Prostate gland (tissue), 2 donors: ENCODE measurements around the gene ADGRG1.
"Not testable (repeated sequence)": the region's sequence is repeated elsewhere in the genome, so short reads cannot be mapped to it uniquely, and the experiment has no call there.

ENCODE experiments used
- POLR2A ChIP-seq: fragments of 450-650 bp; IDR thresholded peaks from one replicate; pipeline ENCODE4 v1.6.1; 2016; ENCODE audit warnings: antibody characterized with exemption, mild to moderate bottlenecking
- TF ChIP-seq, protein P1 (sequence below), 4 experiments: fragments of 200-600 bp in 2 of 4; fragments of 450-650 bp in 2 of 4; sonication (generic) in 2 of 4; IDR thresholded peaks; 1 replicate in 3 of 4; 2 replicates in 1 of 4; pipeline ENCODE4 v1.5.1; 2016 to 2019; ENCODE audit warnings: antibody characterized with exemption in 4 of 4, mild to moderate bottlenecking in 2 of 4, moderate library complexity in 2 of 4

DNA sequence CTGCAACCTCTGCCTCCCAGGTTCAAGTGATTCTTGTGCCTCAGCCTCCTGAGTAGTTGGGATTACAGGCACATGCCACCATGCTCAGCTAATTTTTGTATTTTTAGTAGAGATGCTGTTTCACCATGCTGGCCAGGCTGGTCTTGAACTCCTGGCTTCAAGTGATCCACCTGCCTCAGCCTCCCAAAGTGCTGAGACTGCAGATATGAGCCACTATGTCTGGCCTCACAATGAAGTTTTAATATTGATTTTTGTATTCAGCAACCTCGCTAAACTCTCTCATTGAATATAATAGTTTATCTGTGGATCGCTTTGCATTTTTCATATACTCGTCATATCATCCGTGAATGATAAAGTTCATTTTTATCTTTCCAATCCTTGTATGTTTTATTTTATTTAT, 32.2 kb upstream of the ADGRG1 start:
- TF ChIP-seq, protein P1, sequence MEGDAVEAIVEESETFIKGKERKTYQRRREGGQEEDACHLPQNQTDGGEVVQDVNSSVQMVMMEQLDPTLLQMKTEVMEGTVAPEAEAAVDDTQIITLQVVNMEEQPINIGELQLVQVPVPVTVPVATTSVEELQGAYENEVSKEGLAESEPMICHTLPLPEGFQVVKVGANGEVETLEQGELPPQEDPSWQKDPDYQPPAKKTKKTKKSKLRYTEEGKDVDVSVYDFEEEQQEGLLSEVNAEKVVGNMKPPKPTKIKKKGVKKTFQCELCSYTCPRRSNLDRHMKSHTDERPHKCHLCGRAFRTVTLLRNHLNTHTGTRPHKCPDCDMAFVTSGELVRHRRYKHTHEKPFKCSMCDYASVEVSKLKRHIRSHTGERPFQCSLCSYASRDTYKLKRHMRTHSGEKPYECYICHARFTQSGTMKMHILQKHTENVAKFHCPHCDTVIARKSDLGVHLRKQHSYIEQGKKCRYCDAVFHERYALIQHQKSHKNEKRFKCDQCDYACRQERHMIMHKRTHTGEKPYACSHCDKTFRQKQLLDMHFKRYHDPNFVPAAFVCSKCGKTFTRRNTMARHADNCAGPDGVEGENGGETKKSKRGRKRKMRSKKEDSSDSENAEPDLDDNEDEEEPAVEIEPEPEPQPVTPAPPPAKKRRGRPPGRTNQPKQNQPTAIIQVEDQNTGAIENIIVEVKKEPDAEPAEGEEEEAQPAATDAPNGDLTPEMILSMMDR (IDR thresholded peaks at IDR 0.05), result not testable (repeated sequence)
- TF ChIP-seq POLR2A, result not testable (repeated sequence)
